HCT116 (cell line): ENCODE results near the gene KIF3C.

Source experiments
- CEBPB ChIP-seq: IDR thresholded peaks from 2 replicates; pipeline ENCODE4 v1.6.1; 2012; ENCODE audit warnings: low read depth
- CTCF ChIP-seq, 3 experiments: fragments of 200-600 bp in 1 of 3; sonication (generic) in 1 of 3; IDR thresholded peaks in 2 of 3; conservative IDR thresholded peaks in 1 of 3; 2 replicates each; pipeline ENCODE4 v1.5.1; 2012 to 2017; ENCODE audit warnings: low read depth in 2 of 3, low read length in 2 of 3, antibody characterized with exemption in 1 of 3, borderline replicate concordance in 1 of 3, control low read depth in 1 of 3, mild to moderate bottlenecking in 1 of 3, mixed read lengths in 1 of 3, mixed run types in 1 of 3, moderate library complexity in 1 of 3; ENCODE audit not compliant: insufficient read depth in 1 of 3
- EZH2 ChIP-seq: fragments of 200-600 bp; sonication (generic); IDR thresholded peaks from 2 replicates; pipeline ENCODE4 v1.6.1; 2017; ENCODE audit warnings: antibody characterized with exemption, mixed run types
- POLR2A ChIP-seq: IDR thresholded peaks from 2 replicates; pipeline ENCODE4 v1.7.0; 2011; ENCODE audit warnings: borderline replicate concordance; ENCODE audit not compliant: insufficient read depth, insufficient read length; ENCODE audit errors: extremely low read depth
- POLR2AphosphoS5 ChIP-seq: IDR thresholded peaks from 2 replicates; pipeline ENCODE4 v1.6.1; 2011; ENCODE audit warnings: mild to moderate bottlenecking, low read depth, low read length, moderate library complexity
- RAD21 ChIP-seq: IDR thresholded peaks from 2 replicates; pipeline ENCODE4 v1.6.1; 2012; ENCODE audit warnings: low read depth, mild to moderate bottlenecking
- REST ChIP-seq: IDR thresholded peaks from 2 replicates; pipeline ENCODE4 v1.6.1; 2012; ENCODE audit warnings: low read depth
- SIN3A ChIP-seq: IDR thresholded peaks from 2 replicates; pipeline ENCODE4 v1.6.1; 2012; ENCODE audit warnings: low read depth

- TF ChIP-seq POLR2A (no peak), CTCF (IDR thresholded peaks at IDR 0.05 in 2 of 3, conservative IDR thresholded peaks at IDR 0.05 in 1 of 3; ENCODE audit: borderline replicate concordance in 1 of 3, insufficient read depth in 1 of 3, low read depth in 2 of 3, low read length in 2 of 3) (no peak), CEBPB (no peak), RAD21 (no peak), EZH2 (no peak), REST (no peak), POLR2AphosphoS5 (no peak), SIN3A (no peak)
These were observed 42.0 kb upstream of the KIF3C start for GRCh38 chr2:26024260-26024659.
